GM12878 (cell line): ENCODE results near the gene SH2D7.

Experiments
- CTCF ChIP-seq, 3 experiments: IDR thresholded peaks in 2 of 3; conservative IDR thresholded peaks in 1 of 3; 2 replicates each; pipeline ENCODE4 v1.5.1; 2011; ENCODE audit warnings: low read depth in 3 of 3, low read length in 3 of 3, mild to moderate bottlenecking in 3 of 3, control low read depth in 2 of 3, moderate library complexity in 2 of 3, inconsistent platforms in 1 of 3, mixed read lengths in 1 of 3; ENCODE audit not compliant: control insufficient read depth in 2 of 3, insufficient read depth in 1 of 3; ENCODE audit errors: extremely low read depth in 1 of 3
- EGR1 ChIP-seq, 2 experiments: IDR thresholded peaks; 1 replicate in 1 of 2; 2 replicates in 1 of 2; pipeline ENCODE4 v1.6.1; 2011 to 2012; ENCODE audit warnings: low read depth in 2 of 2, low read length in 2 of 2, borderline replicate concordance in 1 of 2, mild to moderate bottlenecking in 1 of 2, moderate library complexity in 1 of 2
- NR2C2 ChIP-seq: IDR thresholded peaks from 2 replicates; pipeline ENCODE4 v1.6.1; 2011; ENCODE audit warnings: borderline replicate concordance, low read depth; ENCODE audit not compliant: control insufficient read depth, insufficient read length
- NR2F1 ChIP-seq: fragments of 450-650 bp; conservative IDR thresholded peaks from 2 replicates; pipeline ENCODE4 v1.6.1; 2017; ENCODE audit warnings: mild to moderate bottlenecking
- PAX5 ChIP-seq: IDR thresholded peaks from 2 replicates; pipeline ENCODE4 v1.6.1; 2011; ENCODE audit warnings: low read depth, low read length, borderline replicate concordance
- PKNOX1 ChIP-seq: fragments of 450-650 bp; IDR thresholded peaks from 2 replicates; pipeline ENCODE4 v1.6.1; 2016; ENCODE audit warnings: mild to moderate bottlenecking
- POLR2A ChIP-seq: IDR thresholded peaks from 2 replicates; pipeline ENCODE4 v1.6.1; 2011; ENCODE audit warnings: low read depth, mild to moderate bottlenecking, low read length
- RCOR1 ChIP-seq: conservative IDR thresholded peaks from 2 replicates; pipeline ENCODE4 v1.6.1; 2012; ENCODE audit warnings: low read depth, low read length, improper control_type of control experiment
- SP1 ChIP-seq: IDR thresholded peaks from one replicate; pipeline ENCODE4 v1.6.1; 2011; ENCODE audit warnings: low read depth, low read length
- USF2 ChIP-seq: IDR thresholded peaks from 2 replicates; pipeline ENCODE4 v1.6.1; 2011; ENCODE audit warnings: low read depth, low read length, improper control_type of control experiment, borderline replicate concordance
- YY1 ChIP-seq: IDR thresholded peaks from 2 replicates; pipeline ENCODE4 v1.6.1; 2011; ENCODE audit warnings: low read depth, mild to moderate bottlenecking, low read length
- TF ChIP-seq, protein P1 (sequence below): fragments of 450-650 bp; IDR thresholded peaks from 2 replicates; pipeline ENCODE4 v1.6.1; 2016; ENCODE audit warnings: mild to moderate bottlenecking, moderate library complexity, borderline replicate concordance
- TF ChIP-seq, protein P2 (sequence below): fragments of 450-650 bp; formaldehyde crosslinking; IDR thresholded peaks from 2 replicates; pipeline ENCODE4 v1.4.0; 2020; ENCODE audit warnings: mild to moderate bottlenecking, moderate library complexity
- TF ChIP-seq, protein P3 (sequence below): fragments of 450-650 bp; formaldehyde crosslinking; IDR thresholded peaks from 2 replicates; pipeline ENCODE4 v1.5.0; 2022; ENCODE audit warnings: mild to moderate bottlenecking, missing genetic modification characterization

- TF ChIP-seq CTCF (IDR thresholded peaks at IDR 0.05 in 2 of 3, conservative IDR thresholded peaks at IDR 0.05 in 1 of 3; ENCODE audit: control insufficient read depth in 2 of 3, extremely low read depth in 1 of 3, insufficient read depth in 1 of 3, low read depth in 3 of 3, low read length in 3 of 3) (no peak), NR2F1 (no peak), PAX5 (no peak), USF2 (no peak), RCOR1 (no peak), SP1 (no peak), POLR2A (no peak), EGR1 (IDR thresholded peaks at IDR 0.05; ENCODE audit: borderline replicate concordance in 1 of 2, low read depth in 2 of 2, low read length in 2 of 2) (no peak), YY1 (no peak), NR2C2 (no peak), PKNOX1 (no peak)
- TF ChIP-seq, protein P1, sequence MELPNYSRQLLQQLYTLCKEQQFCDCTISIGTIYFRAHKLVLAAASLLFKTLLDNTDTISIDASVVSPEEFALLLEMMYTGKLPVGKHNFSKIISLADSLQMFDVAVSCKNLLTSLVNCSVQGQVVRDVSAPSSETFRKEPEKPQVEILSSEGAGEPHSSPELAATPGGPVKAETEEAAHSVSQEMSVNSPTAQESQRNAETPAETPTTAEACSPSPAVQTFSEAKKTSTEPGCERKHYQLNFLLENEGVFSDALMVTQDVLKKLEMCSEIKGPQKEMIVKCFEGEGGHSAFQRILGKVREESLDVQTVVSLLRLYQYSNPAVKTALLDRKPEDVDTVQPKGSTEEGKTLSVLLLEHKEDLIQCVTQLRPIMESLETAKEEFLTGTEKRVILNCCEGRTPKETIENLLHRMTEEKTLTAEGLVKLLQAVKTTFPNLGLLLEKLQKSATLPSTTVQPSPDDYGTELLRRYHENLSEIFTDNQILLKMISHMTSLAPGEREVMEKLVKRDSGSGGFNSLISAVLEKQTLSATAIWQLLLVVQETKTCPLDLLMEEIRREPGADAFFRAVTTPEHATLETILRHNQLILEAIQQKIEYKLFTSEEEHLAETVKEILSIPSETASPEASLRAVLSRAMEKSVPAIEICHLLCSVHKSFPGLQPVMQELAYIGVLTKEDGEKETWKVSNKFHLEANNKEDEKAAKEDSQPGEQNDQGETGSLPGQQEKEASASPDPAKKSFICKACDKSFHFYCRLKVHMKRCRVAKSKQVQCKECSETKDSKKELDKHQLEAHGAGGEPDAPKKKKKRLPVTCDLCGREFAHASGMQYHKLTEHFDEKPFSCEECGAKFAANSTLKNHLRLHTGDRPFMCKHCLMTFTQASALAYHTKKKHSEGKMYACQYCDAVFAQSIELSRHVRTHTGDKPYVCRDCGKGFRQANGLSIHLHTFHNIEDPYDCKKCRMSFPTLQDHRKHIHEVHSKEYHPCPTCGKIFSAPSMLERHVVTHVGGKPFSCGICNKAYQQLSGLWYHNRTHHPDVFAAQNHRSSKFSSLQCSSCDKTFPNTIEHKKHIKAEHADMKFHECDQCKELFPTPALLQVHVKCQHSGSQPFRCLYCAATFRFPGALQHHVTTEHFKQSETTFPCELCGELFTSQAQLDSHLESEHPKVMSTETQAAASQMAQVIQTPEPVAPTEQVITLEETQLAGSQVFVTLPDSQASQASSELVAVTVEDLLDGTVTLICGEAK = no peak
- TF ChIP-seq, protein P2, sequence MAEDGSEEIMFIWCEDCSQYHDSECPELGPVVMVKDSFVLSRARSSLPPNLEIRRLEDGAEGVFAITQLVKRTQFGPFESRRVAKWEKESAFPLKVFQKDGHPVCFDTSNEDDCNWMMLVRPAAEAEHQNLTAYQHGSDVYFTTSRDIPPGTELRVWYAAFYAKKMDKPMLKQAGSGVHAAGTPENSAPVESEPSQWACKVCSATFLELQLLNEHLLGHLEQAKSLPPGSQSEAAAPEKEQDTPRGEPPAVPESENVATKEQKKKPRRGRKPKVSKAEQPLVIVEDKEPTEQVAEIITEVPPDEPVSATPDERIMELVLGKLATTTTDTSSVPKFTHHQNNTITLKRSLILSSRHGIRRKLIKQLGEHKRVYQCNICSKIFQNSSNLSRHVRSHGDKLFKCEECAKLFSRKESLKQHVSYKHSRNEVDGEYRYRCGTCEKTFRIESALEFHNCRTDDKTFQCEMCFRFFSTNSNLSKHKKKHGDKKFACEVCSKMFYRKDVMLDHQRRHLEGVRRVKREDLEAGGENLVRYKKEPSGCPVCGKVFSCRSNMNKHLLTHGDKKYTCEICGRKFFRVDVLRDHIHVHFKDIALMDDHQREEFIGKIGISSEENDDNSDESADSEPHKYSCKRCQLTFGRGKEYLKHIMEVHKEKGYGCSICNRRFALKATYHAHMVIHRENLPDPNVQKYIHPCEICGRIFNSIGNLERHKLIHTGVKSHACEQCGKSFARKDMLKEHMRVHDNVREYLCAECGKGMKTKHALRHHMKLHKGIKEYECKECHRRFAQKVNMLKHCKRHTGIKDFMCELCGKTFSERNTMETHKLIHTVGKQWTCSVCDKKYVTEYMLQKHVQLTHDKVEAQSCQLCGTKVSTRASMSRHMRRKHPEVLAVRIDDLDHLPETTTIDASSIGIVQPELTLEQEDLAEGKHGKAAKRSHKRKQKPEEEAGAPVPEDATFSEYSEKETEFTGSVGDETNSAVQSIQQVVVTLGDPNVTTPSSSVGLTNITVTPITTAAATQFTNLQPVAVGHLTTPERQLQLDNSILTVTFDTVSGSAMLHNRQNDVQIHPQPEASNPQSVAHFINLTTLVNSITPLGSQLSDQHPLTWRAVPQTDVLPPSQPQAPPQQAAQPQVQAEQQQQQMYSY (CRISPR knock-in tag) = no peak
- TF ChIP-seq, protein P3, sequence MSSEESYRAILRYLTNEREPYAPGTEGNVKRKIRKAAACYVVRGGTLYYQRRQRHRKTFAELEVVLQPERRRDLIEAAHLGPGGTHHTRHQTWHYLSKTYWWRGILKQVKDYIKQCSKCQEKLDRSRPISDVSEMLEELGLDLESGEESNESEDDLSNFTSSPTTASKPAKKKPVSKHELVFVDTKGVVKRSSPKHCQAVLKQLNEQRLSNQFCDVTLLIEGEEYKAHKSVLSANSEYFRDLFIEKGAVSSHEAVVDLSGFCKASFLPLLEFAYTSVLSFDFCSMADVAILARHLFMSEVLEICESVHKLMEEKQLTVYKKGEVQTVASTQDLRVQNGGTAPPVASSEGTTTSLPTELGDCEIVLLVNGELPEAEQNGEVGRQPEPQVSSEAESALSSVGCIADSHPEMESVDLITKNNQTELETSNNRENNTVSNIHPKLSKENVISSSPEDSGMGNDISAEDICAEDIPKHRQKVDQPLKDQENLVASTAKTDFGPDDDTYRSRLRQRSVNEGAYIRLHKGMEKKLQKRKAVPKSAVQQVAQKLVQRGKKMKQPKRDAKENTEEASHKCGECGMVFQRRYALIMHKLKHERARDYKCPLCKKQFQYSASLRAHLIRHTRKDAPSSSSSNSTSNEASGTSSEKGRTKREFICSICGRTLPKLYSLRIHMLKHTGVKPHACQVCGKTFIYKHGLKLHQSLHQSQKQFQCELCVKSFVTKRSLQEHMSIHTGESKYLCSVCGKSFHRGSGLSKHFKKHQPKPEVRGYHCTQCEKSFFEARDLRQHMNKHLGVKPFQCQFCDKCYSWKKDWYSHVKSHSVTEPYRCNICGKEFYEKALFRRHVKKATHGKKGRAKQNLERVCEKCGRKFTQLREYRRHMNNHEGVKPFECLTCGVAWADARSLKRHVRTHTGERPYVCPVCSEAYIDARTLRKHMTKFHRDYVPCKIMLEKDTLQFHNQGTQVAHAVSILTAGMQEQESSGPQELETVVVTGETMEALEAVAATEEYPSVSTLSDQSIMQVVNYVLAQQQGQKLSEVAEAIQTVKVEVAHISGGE (CRISPR knock-in tag) = no peak
These were observed 20.2 kb downstream of the SH2D7 start for GRCh38 chr15:78112551-78112950.
